RKO (cell line): ENCODE measurements around the gene RNF20.

Experiments
- DNase-seq: peaks from one replicate; pipeline ENCODE4 v3.0.0-alpha.2; 2016; ENCODE audit warnings: low spot score

Gene RNF20

DNA sequence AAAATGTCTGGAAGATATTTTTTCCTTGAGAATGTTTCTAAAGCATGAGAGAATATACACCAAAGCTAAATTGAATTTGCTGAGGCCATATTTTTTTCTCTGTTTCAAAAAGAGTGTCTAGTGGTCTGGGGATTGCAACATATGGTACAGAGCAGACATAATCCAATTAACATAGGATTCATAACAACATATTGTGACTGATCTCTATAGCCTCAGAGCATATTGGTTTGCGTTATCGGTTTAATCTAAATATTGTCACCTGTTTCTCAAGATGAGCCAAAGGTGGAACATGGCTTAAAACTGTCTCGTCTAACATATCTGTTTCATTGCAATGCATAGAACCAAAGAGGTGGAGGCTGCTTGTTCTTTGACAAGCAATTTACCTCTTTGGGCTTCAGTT, 57.2 kb downstream of the RNF20 start:
- no peak for DNase-seq

DNA sequence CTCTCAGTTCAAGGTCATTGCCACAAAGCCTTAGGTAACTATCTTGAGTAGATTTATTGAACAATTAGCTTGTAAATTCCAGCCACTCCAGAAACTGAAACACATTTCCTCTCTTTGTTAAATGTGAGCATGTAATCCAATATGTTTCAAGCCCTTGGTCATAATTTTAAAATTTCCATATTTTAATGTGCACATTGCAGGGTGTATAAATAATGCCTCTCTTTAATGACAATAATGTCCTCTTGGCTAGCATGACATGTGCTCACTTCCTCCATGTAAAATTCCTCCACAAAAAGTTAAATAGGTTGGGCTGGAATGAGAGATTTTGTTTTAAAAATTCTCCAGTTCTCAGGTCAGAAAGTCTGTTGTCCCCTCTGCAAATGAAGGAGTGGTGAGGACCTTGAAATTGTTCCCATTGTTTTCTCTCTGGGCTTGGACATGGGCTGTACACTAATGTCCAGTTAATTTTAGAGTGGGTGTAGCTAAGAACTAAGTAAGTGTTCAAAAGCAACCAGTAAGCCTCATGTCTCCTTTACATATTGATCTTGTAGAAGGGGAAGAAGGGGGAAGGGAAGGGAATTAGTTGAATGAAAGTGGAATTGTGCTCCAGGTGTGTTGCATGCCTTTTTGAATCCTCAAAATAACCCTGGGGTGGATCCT, 58.3 kb downstream of the RNF20 start:
- DNase-seq: no peak

DNA sequence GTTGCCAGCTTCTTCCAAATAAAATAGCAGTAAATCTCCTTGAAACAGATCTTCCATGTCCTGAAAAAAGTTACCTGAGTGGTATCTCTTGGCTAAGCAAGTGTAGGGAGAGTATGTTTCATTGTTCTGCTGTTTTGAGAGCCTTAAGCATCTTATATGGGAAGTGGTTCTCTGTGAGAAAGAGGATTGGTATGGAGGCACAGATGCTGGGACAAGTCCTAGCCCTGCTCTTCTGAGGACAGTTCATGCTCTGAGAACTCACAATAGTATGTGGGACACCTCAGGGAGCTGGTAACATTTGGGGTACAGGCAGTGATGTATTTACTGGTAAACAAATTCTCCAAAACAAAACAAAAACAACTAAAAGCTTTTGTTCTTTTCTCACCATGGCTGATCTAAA, 59.1 kb downstream of the RNF20 start:
- DNase-seq: no peak

DNA sequence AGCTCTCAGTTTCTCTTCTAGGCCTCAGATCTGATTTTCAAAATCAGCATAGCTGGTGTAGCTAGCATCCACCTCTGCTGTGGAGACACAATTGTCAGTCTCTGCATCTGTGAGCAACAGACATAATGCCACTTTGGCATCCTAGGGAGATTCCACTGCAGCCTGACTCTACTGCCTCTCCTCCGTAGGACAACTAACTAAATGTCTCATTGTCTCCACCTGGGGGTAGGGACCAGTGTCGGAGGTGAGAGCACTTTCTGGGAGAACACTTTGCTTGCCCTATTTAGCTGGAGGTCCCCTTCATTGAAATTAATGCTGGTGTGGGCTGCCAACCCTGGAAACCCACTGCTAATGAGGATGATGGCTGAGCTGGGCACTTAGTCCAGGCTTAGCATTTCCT, 59.7 kb downstream of the RNF20 start:
- DNase-seq: no peak

DNA sequence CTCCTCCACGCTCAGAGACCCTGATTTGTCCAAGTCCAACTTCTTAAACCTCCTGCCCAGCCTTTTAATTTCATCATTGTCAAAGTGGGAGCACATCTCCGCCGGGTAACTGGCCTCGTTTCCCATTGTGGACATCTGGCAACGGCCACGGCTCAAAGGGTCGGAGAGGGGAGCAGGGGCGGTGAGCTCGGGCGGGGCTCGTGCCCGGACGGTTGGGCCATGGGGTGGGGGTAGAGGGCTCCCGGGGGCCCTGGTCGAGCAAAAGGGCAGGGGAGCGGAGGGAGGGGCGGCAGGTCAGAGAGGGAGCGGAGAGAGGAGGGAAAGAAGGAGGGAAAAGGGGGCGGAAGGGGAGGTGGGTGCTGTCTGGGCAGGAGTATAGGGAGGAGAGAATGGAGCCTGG, 61.1 kb downstream of the RNF20 start, which contains the start of gene PPP3R2:
TSS of gene PPP3R2 (minus strand) at position 174 of the 400 bp plus-strand sequence. CDS start at position 126, 48 bp downstream.
- no peak for DNase-seq

DNA sequence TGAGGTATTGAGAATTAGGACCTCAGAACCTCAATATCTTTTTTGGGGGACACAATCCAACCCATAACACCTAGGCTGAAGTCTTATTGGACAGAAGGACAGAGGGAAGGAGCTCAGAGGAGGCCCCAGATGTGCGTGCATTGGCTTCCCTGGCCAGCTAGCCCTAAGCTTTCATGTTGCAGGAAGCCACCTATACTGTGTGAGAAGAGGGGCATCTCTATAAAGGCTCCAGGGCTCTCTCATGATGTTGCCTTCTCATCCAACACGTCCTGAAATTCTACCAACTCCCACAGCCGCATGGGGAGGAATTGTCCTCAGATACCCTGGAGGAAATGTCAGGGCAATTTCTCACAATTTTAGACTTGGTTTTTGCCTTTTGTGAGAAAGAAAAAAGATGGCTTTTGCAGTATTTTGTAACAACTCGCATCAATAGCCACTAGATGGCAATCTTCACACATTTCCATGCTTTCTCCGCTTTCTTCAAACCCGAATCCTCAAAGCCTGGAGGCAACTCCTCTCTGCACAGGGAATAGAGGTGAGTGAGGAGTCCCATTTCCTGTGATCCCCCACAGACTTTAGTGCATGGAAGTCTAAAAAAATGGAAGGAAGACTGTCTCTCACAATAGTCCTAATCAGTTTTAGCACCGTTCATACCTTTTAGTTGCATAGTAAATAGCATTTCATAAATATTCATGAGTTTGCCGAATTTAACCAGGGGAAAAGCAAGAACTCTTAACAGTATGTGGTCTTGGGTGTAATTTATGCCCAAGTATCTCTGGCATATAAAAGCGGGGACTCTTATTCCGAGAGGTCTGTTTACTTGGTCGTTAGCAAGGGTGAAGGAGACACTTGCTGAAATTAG, 68.5 kb downstream of the RNF20 start:
- peak; percentile 82 for DNase-seq

DNA sequence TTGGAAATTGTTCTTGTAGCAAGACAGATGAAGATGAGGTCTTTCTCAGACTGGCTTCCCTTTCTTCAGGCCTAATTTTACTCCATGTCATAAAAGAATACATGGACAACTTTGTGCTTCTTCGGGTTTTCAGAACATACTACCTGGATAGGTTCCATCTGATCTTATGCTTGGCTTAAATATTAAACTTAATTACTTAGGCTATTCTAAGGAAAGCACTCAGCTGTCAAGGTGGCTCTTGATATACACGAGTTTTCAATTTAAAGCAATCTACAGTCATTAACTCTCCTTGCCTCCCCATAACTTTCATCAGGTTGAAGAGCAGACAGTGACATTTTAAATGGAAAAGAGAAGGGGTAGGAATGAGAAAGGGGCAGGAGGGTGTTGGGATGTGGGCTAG, 70.6 kb downstream of the RNF20 start:
- DNase-seq: no peak

DNA sequence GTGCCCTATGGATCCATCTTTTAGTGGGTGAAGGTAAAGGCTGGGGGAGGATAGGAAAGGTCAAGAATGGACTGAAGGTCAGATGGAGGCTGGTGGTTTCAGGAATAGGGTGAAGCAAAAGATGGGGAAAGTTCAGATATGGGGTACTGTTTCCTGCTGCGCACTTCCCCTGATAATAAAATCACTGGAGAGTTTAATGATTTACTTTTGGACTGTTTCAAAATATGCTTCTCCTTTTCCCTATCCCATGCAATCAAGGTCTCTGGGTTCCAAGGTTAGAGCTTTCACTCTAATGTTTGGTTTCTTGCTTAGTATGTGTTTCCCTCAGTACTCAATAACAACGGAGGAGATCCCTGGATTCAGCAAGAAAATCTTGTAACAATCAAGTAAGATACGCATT, 71.9 kb downstream of the RNF20 start:
- no peak for DNase-seq
